ENCODE measurements around the gene UNC5CL. TPM values are rescaled to one million over a fixed set of nuclear protein-coding genes. Genes with fewer than 3 reads are reported as not detected.

The UNC5CL gene
- total RNA-seq, 1 experiment from 2014 or later: 2.2 TPM

DNA sequence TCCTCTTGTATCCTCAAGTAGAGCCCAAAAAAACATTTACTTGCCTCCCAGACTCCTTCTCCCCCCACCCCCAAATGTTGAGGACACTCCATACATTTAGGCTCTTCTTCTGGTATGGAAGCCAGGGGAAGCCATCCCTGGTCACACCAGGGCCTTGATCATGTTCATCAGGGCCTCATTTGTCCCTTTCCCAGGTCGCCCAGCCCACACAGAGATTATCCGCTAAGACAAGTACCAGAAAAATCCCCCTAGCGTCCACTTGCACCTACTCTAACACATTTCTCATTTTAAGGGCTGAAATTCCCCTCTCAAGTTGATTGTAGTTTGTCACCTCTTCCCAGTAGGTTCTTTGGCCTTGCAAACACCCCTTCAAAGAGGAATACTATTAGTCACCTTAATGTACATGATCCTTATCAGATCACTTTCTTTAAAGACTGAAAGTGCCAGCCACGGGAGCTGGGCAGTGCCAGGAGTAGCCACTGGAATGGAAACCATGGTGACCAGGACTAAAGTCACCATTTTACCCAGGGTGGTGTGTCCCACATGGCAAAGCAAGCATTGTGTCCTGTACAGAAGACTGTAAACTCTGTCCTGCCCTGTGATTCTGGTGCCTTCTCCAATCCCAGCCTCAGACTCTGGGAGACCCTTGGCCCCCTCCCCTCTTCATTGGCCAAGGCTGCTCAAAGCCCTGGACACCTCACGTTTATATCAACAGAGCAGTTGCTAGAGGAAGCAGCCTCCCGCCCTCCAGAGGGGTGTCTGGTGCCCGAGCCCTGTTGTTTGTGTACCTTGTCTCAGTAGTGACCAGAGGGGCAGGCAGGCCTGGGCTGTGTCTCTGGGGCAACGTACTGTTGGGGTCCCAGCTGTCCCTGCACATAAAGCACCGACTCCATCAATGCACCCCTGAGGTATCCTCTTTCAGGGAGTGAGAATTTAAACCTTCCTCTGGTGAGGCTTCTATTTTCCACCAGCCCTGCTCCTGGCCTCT is 9.0 kb upstream of the UNC5CL start:
- ChIA-PET POLR2A (interaction anchor here (0.5 kb wide), 1 partner anchor 861 kb away, joined by 5 read pairs; no protein-coding TSS in a partner anchor), CTCF (interaction anchor here (1.8 kb wide), 1 partner anchor 9 kb away, joined by 7 read pairs; the partner anchor contains the start of gene UNC5CL), RAD21 (ENCODE audit: low non-redundant PET in 1 of 2, low total read pairs in 2 of 2, uncharacterized antibody in 2 of 2, unreplicated experiment in 2 of 2) (no interaction called here)
- H3K4me2 ChIP-seq (ENCODE audit: low read length): no peak overlapping the region
- ATAC-seq (no peak), DNase-seq (ENCODE audit: low read depth, low spot score) (no peak)
- no peaks in the 10 kb centered on the region for H4K20me1 ChIP-seq (ENCODE audit: insufficient read depth)
- no peaks in the 10 kb centered on the region for H3K4me1 ChIP-seq (ENCODE audit: control insufficient read depth in 1 of 2, insufficient read depth in 2 of 2, low read length in 2 of 2)
- H3K9me3 ChIP-seq (ENCODE audit: control insufficient read depth in 1 of 2, insufficient read depth in 1 of 2, low read depth in 1 of 2, low read length in 2 of 2): no peaks in the 10 kb centered on the region
- no peak overlapping the region for H2AFZ ChIP-seq (ENCODE audit: low read depth, low read length, poor library complexity, severe bottlenecking)
- intact Hi-C loops (cut with micrococcal nuclease): no loop called here
- H3K27me3 ChIP-seq (ENCODE audit: insufficient read depth, low read length): no peaks in the 10 kb centered on the region
- no peak overlapping the region for H3K9ac ChIP-seq (ENCODE audit: low read length)
- H3K9me2 ChIP-seq (ENCODE audit: insufficient read depth): no peaks in the 10 kb centered on the region
- TF ChIP-seq CEBPB (IDR thresholded peaks at IDR 0.05; ENCODE audit: low read depth) (no peak), JUND (IDR thresholded peaks at IDR 0.05) (no peak), RAD21 (IDR thresholded peaks at IDR 0.05; ENCODE audit: low read depth) (no peak), CBX3 (IDR thresholded peaks at IDR 0.05; ENCODE audit: low read depth) (no peak), ZNF274 (IDR thresholded peaks at IDR 0.05; ENCODE audit: low read depth, low read length) (no peak), SIN3A (IDR thresholded peaks at IDR 0.05; ENCODE audit: low read depth) (no peak), EGR1 (IDR thresholded peaks at IDR 0.05; ENCODE audit: low read depth) (no peak), EZH2phosphoT487 (IDR thresholded peaks at IDR 0.05; ENCODE audit: borderline replicate concordance) (no peak), ZFX (IDR thresholded peaks at IDR 0.05) (no peak), FOSL1 (IDR thresholded peaks at IDR 0.05; ENCODE audit: low read depth) (no peak), POLR2A (IDR thresholded peaks at IDR 0.05; ENCODE audit: borderline replicate concordance, extremely low read depth, insufficient read depth, insufficient read length) (no peak), ELF1 (IDR thresholded peaks at IDR 0.05; ENCODE audit: borderline replicate concordance, low read depth) (no peak), YY1 (IDR thresholded peaks at IDR 0.05; ENCODE audit: extremely low read depth, insufficient replicate concordance, low read depth, low read length) (no peak)
- TF ChIP-seq, protein P1, sequence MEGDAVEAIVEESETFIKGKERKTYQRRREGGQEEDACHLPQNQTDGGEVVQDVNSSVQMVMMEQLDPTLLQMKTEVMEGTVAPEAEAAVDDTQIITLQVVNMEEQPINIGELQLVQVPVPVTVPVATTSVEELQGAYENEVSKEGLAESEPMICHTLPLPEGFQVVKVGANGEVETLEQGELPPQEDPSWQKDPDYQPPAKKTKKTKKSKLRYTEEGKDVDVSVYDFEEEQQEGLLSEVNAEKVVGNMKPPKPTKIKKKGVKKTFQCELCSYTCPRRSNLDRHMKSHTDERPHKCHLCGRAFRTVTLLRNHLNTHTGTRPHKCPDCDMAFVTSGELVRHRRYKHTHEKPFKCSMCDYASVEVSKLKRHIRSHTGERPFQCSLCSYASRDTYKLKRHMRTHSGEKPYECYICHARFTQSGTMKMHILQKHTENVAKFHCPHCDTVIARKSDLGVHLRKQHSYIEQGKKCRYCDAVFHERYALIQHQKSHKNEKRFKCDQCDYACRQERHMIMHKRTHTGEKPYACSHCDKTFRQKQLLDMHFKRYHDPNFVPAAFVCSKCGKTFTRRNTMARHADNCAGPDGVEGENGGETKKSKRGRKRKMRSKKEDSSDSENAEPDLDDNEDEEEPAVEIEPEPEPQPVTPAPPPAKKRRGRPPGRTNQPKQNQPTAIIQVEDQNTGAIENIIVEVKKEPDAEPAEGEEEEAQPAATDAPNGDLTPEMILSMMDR (IDR thresholded peaks at IDR 0.05 in 2 of 3, conservative IDR thresholded peaks at IDR 0.05 in 1 of 3; ENCODE audit: borderline replicate concordance in 1 of 3, insufficient read depth in 1 of 3, low read depth in 2 of 3, low read length in 2 of 3): no peak
- TF ChIP-seq, protein P2, sequence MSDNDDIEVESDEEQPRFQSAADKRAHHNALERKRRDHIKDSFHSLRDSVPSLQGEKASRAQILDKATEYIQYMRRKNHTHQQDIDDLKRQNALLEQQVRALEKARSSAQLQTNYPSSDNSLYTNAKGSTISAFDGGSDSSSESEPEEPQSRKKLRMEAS (IDR thresholded peaks at IDR 0.05): no peak
- TF ChIP-seq, protein P3, sequence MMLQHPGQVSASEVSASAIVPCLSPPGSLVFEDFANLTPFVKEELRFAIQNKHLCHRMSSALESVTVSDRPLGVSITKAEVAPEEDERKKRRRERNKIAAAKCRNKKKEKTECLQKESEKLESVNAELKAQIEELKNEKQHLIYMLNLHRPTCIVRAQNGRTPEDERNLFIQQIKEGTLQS (IDR thresholded peaks at IDR 0.05): no peak
- TF ChIP-seq, protein P4, sequence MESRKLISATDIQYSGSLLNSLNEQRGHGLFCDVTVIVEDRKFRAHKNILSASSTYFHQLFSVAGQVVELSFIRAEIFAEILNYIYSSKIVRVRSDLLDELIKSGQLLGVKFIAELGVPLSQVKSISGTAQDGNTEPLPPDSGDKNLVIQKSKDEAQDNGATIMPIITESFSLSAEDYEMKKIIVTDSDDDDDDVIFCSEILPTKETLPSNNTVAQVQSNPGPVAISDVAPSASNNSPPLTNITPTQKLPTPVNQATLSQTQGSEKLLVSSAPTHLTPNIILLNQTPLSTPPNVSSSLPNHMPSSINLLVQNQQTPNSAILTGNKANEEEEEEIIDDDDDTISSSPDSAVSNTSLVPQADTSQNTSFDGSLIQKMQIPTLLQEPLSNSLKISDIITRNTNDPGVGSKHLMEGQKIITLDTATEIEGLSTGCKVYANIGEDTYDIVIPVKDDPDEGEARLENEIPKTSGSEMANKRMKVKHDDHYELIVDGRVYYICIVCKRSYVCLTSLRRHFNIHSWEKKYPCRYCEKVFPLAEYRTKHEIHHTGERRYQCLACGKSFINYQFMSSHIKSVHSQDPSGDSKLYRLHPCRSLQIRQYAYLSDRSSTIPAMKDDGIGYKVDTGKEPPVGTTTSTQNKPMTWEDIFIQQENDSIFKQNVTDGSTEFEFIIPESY (IDR thresholded peaks at IDR 0.05; ENCODE audit: extremely low read depth, insufficient replicate concordance, low read length): no peak
- H3K36me3 ChIP-seq (ENCODE audit: control insufficient read depth in 1 of 2, insufficient read depth in 2 of 2, low read length in 2 of 2): no peaks in the 10 kb centered on the region
- no TSS peak for BruUV-seq (replicated peaks)
- no peak overlapping the region for H3K27ac ChIP-seq (ENCODE audit: low read depth, low read length)
- no peak overlapping the region for H3K4me3 ChIP-seq (replicated peaks in 1 of 2; ENCODE audit: low read depth in 1 of 2, low read length in 2 of 2)
- H3K79me2 ChIP-seq (ENCODE audit: insufficient read depth, low read length): no peaks in the 10 kb centered on the region
